ENCODE results near the gene DZIP1L. TPM values are rescaled to one million over a fixed set of nuclear protein-coding genes. Genes with fewer than 3 reads are reported as not detected.

The DZIP1L gene
- total RNA-seq, 1 experiment from 2014 or later: 10.4 TPM

GRCh38 chr3:138019281-138020069 is 95.9 kb downstream of the DZIP1L start:
- no peaks in the 10 kb centered on the region for H3K79me1 ChIP-seq (ENCODE audit: insufficient read depth, low read depth, low read length, poor library complexity, severe bottlenecking)
- no peak overlapping the region for H3K27ac ChIP-seq (ENCODE audit: insufficient read length, low read depth, low read length)
- Mint-ChIP-seq H3K36me3 (ENCODE audit: insufficient read depth in 1 of 3, low read depth in 3 of 3) (no peaks in the 10 kb centered on the region; a peak in 1 of 7 replicates), H3K27ac (no peak overlapping the region; a peak in 1 of 7 replicates), H3K9me3 (0 out of 5 replicates have a peak, but pooled peaks cover 0 to 3% of the 10 kb centered on the region in 2 experiments), H3K4me1 (no peaks in the 10 kb centered on the region), H3K4me3 (no peak overlapping the region), H3K27me3 (ENCODE audit: low read depth) (no peaks in the 10 kb centered on the region)
- no peak overlapping the region for H4K8ac ChIP-seq (replicated peaks; ENCODE audit: insufficient read length, low read depth, low read length)
- H2BK15ac ChIP-seq (ENCODE audit: low read depth, low read length): no peak overlapping the region
- no peak overlapping the region for H3K9ac ChIP-seq (ENCODE audit: extremely low read depth, insufficient read length, low read length)
- no peak overlapping the region for H3K4me2 ChIP-seq (ENCODE audit: insufficient read depth, insufficient read length, low read length)
- no peaks in the 10 kb centered on the region for H3K79me2 ChIP-seq (ENCODE audit: insufficient read depth, low read length)
- H3K18ac ChIP-seq (ENCODE audit: insufficient read length, low read depth, low read length): no peak overlapping the region
- H3K23me2 ChIP-seq (ENCODE audit: insufficient read length, low read depth, low read length, poor library complexity, severe bottlenecking): no peaks in the 10 kb centered on the region
- no CpG with 5 or more reads among the region's 3 CpGs for WGBS (ENCODE audit: extremely low coverage, insufficient read length, low lambda C conversion rate)
- no peak overlapping the region for H3K4ac ChIP-seq (ENCODE audit: low read depth, low read length)
- no peak overlapping the region for H3T11ph ChIP-seq (ENCODE audit: low read length)
- H2AK5ac ChIP-seq (ENCODE audit: insufficient read length, low read length): no peak overlapping the region
- H3K4me1 ChIP-seq (ENCODE audit: insufficient read depth, low read length): no peaks in the 10 kb centered on the region
- no peak overlapping the region for H4K5ac ChIP-seq (ENCODE audit: insufficient read length, low read depth, low read length)
- no peak overlapping the region for H3K56ac ChIP-seq (ENCODE audit: insufficient read length, low read depth, low read length)
- no peak overlapping the region for H3K14ac ChIP-seq (ENCODE audit: insufficient read depth, low read length)
- no peaks in the 10 kb centered on the region for H3K9me3 ChIP-seq (ENCODE audit: control insufficient read depth, low read depth, low read length)
- H3K23ac ChIP-seq (ENCODE audit: insufficient read length, low read depth, low read length): no peak overlapping the region
- TF ChIP-seq, protein P1, sequence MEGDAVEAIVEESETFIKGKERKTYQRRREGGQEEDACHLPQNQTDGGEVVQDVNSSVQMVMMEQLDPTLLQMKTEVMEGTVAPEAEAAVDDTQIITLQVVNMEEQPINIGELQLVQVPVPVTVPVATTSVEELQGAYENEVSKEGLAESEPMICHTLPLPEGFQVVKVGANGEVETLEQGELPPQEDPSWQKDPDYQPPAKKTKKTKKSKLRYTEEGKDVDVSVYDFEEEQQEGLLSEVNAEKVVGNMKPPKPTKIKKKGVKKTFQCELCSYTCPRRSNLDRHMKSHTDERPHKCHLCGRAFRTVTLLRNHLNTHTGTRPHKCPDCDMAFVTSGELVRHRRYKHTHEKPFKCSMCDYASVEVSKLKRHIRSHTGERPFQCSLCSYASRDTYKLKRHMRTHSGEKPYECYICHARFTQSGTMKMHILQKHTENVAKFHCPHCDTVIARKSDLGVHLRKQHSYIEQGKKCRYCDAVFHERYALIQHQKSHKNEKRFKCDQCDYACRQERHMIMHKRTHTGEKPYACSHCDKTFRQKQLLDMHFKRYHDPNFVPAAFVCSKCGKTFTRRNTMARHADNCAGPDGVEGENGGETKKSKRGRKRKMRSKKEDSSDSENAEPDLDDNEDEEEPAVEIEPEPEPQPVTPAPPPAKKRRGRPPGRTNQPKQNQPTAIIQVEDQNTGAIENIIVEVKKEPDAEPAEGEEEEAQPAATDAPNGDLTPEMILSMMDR (conservative IDR thresholded peaks at IDR 0.05): no peak
- no peaks in the 10 kb centered on the region for H3K27me3 ChIP-seq (ENCODE audit: insufficient read depth, low read length)
- H4K91ac ChIP-seq (ENCODE audit: insufficient read length, low read depth, low read length): no peak overlapping the region
- H4K20me1 ChIP-seq (ENCODE audit: control insufficient read depth, insufficient read depth, insufficient read length): no peaks in the 10 kb centered on the region
- H2BK12ac ChIP-seq (ENCODE audit: insufficient read length, low read depth, low read length): no peak overlapping the region
- no peak for DNase-seq
- no peak overlapping the region for H2AFZ ChIP-seq (ENCODE audit: low read length)
- no peak overlapping the region for H2BK20ac ChIP-seq (ENCODE audit: low read depth, low read length, poor library complexity, severe bottlenecking)
- H2BK5ac ChIP-seq (ENCODE audit: insufficient read length, low read length): no peak overlapping the region
- no peak overlapping the region for H2BK120ac ChIP-seq (ENCODE audit: low read depth, low read length, poor library complexity, severe bottlenecking)
